Measurements from ENCODE around the gene HEATR3. TPM values are rescaled to one million over a fixed set of nuclear protein-coding genes. Genes with fewer than 3 reads are reported as not detected.

Gene HEATR3
- total and polyA plus RNA-seq, 2 of the 13 experiments (the other 11 are each of a cell fraction or from before 2014, with no cell fraction given): 22.4 to 52.4 TPM

GRCh38 chr16:50024684-50025536 is 40.9 kb upstream of the HEATR3 start, which contains the start of gene CNEP1R1 (continued):
- TF ChIP-seq THRA (CRISPR knock-in tag; IDR thresholded peaks at IDR 0.05; ENCODE audit: borderline replicate concordance) (peak; percentile 40; the same call in 1 of the 2 replicates), ZNF142 (CRISPR knock-in tag; IDR thresholded peaks at IDR 0.05) (0 out of 2 replicates have a peak, but pooled peaks have one; percentile 78), MNT (IDR thresholded peaks at IDR 0.05) (no peak), NAIF1 (CRISPR knock-in tag; IDR thresholded peaks at IDR 0.05; ENCODE audit: borderline replicate concordance) (0 out of 2 replicates have a peak, but pooled peaks have one; percentile 49), CEBPG (CRISPR knock-in tag; IDR thresholded peaks at IDR 0.05) (no peak; the same call in 1 of the 2 replicates), SUZ12 (IDR thresholded peaks at IDR 0.05; ENCODE audit: low read depth, low read length) (no peak), GATAD1 (CRISPR knock-in tag; IDR thresholded peaks at IDR 0.05) (peak; percentile 94), HMG20B (CRISPR knock-in tag; conservative IDR thresholded peaks at IDR 0.05) (0 out of 2 replicates have a peak, but pooled peaks have one; percentile 37), ISL2 (CRISPR knock-in tag; IDR thresholded peaks at IDR 0.05) (peak; percentile 88), ZSCAN22 (CRISPR knock-in tag; IDR thresholded peaks at IDR 0.05) (no peak), ATF4 (CRISPR knock-in tag; IDR thresholded peaks at IDR 0.05) (peak in 1 of 2 experiments; percentile 65; a peak in 1 of 4 replicates), HIC2 (CRISPR knock-in tag; IDR thresholded peaks at IDR 0.05; ENCODE audit: low read depth) (no peak), TARDBP (CRISPR knock-in tag; IDR thresholded peaks at IDR 0.05) (peak; percentile 84)
- TF ChIP-seq, protein P1, sequence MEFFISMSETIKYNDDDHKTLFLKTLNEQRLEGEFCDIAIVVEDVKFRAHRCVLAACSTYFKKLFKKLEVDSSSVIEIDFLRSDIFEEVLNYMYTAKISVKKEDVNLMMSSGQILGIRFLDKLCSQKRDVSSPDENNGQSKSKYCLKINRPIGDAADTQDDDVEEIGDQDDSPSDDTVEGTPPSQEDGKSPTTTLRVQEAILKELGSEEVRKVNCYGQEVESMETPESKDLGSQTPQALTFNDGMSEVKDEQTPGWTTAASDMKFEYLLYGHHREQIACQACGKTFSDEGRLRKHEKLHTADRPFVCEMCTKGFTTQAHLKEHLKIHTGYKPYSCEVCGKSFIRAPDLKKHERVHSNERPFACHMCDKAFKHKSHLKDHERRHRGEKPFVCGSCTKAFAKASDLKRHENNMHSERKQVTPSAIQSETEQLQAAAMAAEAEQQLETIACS (CRISPR knock-in tag; IDR thresholded peaks at IDR 0.05): peak; percentile 29; the same call in 1 of the 2 replicates

Measured in HepG2 (cell line).